GM18498 (cell line): ENCODE results near the gene SMAD7.
"Not testable (repeated sequence)": the region's sequence is repeated elsewhere in the genome, so short reads cannot be mapped to it uniquely, and the experiment has no call there.

Experiments
- ATAC-seq: cut with Tn5 transposase; IDR thresholded peaks from one replicate; pipeline ENCODE4 v1.9.1; 2021; ENCODE audit warnings: mild to moderate bottlenecking, moderate library complexity; ENCODE audit not compliant: unreplicated experiment

SMAD7 gene

DNA sequence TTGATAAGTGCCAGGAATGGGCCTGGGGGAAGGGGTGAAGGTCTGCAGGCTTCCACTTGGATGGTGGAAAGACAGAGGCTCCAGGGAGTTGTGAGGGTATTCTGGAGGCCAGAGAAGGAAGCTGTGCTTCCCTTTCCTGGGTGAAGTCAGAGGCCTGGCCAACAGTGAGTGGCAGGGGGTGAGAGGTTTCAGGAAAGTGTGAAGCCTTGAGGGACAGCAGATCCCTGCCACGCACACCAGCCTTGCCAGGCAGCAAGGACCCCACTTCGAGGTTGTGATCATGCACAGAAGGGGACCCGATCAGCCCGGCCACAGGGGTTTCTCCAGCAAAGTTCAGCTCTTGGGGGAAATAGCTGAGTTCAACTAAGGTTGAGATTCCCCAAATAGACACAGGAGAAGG is 66.5 kb downstream of the SMAD7 start:
- no peak for ATAC-seq

DNA sequence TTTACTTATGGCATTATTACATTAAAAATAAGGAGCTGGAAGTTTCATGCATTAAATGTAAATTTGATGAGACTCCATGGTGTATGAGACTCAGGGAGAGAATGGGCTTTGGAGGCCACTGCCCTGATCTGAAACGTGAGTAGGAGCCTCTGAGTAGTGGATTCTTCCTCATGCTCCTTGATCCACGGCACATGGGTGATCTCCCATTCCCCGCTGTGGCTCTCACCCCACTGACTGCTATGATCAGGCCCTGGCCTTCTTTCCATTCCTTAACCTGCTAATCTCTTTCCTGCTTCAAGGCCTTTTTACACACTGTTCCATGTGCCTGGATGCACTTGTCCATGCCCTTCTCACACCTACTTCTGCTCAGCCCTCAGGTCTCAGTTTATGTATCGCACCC is 68.4 kb downstream of the SMAD7 start:
- ATAC-seq: no peak

GRCh38 chr18:48880931-48881330 is 69.8 kb downstream of the SMAD7 start:
- ATAC-seq: no peak

GRCh38 chr18:48879008-48879431 is 71.7 kb downstream of the SMAD7 start:
- no peak for ATAC-seq

DNA sequence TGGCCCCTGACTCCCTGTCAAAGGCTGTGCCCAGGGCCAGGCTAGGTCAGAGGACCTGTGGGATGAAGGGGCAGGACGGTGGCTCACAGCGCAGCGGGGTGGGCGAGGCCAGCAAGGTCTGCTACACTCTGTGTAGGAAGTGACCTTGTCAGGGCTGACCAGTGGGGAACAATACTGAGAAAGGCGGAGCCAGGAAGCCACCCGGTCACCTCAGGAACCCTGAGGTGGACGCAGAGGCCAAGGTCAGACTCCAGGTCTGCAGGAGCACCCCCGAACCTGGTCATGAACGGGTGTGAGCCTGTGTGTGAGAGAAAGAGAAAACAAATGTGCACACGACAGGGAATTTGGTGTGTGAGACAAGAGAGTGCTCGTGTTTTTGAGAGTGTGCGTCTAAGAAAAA is 72.3 kb downstream of the SMAD7 start:
- no peak for ATAC-seq

DNA sequence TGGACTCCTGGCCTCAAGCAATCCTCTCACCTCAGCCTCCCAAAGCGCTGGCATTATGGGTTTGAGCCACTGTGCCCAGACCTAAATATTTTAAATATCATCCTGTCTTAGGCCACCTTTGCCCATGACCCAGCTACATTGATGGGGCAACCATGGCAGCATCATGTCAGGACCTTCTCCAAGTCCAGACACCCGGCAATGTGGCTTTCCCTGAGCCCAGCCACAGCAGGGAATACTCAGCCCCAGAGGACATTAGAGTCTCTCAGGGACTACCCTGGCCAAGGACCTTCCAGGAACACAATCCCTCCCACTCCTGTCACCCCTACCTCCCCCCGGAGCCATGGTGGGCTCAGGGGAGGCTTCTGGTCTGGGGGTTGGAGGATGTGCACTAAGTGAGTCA is 72.8 kb downstream of the SMAD7 start:
- ATAC-seq: no peak

GRCh38 chr18:48876590-48876989 is 74.2 kb downstream of the SMAD7 start:
- ATAC-seq: no peak

DNA sequence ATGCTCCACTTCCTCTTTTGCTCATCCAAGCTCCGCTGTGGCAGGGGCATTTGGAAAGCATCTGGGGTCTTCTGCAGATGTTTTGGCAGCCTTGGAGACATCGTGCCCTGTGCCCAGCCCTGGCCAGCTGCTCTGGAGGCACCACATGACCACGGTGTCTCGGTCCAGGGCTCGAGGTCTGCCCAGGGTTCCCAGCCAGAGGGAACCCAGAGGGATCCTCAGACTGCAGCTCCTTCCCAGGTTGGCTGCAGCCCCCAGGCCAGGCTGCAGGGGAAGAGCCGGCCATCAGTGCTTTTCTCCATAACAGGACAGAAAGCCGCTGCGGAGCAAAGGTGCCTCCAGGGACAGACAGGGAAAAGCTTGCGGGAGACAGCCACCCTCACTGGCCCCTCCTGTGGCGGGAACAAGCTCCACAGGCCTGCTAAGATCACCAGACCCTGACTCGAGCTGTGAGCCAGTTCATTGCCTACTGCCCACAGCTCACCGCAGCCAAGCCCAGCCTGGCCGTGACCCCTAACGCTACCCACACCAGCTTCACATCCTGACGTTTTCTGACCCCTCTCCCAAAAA is 74.7 kb downstream of the SMAD7 start:
- ATAC-seq: no peak

DNA sequence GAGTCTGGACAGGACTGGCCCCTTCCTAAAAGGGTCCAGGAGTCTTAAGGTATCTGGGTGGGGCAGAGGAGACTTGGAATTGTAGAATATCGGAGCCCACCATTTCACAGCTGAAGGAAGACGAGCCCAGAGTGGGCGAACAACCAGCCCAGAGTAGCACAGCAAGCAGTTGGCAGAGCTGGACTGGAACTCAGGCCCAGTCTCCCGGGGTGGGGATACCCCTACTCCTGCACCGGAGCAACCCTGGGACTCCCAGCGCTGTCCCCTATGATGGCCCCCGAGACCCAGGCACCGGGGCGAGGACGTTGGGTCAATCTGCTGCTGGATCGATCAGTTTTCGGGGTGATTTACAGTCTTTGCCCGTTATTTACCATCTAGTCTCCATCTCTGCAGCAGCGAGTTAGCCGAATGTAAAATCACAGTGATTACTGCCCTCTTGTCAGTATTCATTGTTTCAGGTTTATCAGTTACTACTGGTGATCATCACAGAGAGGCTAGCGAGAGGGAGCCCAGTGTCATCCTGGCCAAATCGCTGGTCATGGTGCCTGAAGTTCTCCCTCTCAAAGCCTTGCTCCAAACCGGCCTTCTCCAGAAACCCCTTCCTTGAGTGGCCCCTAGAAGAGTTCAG is 75.3 kb downstream of the SMAD7 start:
- no peak for ATAC-seq

DNA sequence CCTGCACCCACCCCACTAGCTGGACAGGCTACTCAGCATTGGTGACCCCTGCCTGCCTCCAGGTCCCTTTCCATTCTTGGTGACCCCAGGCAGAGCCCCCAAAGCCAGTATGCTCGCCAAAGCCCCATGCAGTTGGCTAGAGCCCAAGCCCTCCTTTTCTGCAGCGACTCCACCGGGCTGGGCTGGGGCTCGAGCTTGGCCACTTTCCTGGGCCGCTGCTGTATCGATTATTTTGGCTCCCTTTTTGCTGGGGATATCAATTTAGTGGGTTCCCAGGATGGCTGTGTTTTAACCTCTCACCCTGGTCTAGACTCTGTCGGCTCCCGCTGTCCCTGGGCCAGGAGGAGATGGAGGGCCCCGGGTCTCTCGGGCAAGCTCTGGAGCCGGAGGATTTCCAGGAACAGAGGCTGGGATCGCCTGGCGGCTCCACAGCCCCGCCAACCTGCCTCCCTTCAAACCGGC is 76.0 kb downstream of the SMAD7 start:
- no peak for ATAC-seq

- no peak for ATAC-seq
These were observed 76.5 kb downstream of the SMAD7 start for GRCh38 chr18:48874233-48874632.

DNA sequence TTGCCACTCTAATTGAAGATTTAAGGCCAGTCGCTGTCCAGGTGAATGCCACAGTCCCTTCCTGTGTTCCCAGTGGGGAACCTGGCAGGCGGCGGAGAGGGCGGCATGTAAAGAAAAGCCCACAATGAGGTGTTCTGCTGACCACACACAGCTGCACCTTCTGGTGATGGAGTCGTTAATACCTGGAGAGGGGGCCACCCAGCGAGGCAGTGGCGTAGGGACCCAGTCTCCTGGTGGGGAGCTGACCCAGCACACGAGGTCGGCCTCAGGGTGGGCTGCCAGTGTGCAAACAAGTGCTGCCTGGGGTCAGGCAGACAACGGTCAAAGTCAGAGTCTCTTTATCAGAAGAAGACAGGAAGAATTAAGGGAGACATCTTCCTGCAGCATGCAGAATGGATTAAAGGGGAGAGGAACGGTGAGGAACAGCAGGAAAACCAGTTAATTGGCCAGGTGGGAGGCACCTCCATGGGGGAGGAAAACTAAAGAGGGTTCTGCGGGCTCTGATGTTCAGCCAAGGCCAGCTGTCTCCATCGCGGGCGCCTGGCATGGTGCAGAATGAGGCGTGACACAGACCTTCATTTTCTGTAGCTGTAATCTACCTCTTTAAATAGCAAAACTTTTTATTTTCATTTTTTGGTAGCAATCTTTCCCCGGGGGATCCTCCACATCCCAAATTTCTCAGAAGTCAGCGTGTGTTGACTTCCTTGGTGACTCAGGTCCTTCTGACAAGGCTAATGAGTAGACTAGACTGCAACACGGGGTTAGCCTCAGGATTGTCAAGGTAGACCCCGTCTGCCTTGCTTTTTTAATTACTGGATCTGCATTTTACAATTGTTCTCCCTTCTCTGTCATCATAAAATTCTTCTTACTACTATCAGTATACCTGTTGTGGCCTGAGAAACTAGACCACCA is 78.3 kb downstream of the SMAD7 start:
- ATAC-seq: no peak

DNA sequence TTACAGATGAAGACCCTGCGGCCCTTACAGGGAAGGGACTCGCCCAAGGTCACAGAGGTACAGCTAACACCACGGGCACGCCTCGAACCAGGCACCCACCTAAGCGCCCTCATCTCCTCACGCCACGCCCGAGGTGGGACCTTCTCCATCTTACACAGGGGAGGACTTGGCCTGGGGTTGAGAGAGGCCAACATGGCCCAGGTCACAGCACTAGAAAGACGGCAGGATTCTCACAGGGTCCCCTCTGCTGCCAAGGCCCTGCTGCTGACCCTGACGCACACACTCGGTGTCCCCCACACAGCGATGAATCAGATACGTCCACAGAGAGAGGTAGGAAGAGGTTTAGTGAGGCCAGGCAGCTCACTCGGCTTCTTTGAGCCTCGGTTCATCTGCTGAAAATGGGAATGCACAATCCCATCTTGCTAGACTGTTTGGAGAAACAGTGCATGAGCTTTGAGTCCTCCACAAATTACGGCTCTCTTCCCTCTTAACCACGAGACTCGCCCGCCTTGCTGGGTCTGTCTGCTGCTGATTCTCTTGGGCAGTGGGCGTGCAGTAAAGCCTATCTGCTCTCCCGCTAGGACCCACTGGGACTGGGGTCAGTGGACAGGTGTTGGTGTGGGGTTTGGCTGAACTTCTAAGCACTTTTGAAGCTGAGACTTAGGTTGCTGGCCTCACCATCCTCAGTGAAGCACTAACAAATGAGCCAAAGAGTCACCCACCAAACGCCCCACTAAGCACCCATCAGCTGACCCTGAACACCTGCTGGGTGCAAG is 79.2 kb downstream of the SMAD7 start:
- ATAC-seq: no peak

GRCh38 chr18:48870926-48871325 is 79.8 kb downstream of the SMAD7 start:
- not testable (repeated sequence) for ATAC-seq
